Fibroblast of peridontal ligament (primary cell): ENCODE measurements around the gene SHCBP1.
"Not testable (repeated sequence)": the region's sequence is repeated elsewhere in the genome, so short reads cannot be mapped to it uniquely, and the experiment has no call there.

Experiments used
- DNase-seq: peaks from one replicate; pipeline ENCODE4 v3.0.0-alpha.2; 2010; ENCODE audit errors: extremely low read depth

SHCBP1 gene

GRCh38 chr16:46621006-46621933, at the start of gene SHCBP1:
TSS of gene SHCBP1 (minus strand) at chr16:46621379. CDS start at chr16:46621359, 20 bp downstream.
- peak; percentile 87 for DNase-seq

GRCh38 chr16:46662123-46662522, 40.9 kb upstream of the SHCBP1 start:
- DNase-seq: no peak

GRCh38 chr16:46658925-46659324, 37.7 kb upstream of the SHCBP1 start:
- DNase-seq: no peak

- no peak for DNase-seq
Measured at GRCh38 chr16:46651305-46651704, 30.1 kb upstream of the SHCBP1 start.

- peak; percentile 72 for DNase-seq
Measured at GRCh38 chr16:46650254-46650623, 29.1 kb upstream of the SHCBP1 start.

GRCh38 chr16:46649588-46650253, 28.5 kb upstream of the SHCBP1 start:
- DNase-seq: no peak

- DNase-seq: no peak
Measured at GRCh38 chr16:46648656-46649055, 27.5 kb upstream of the SHCBP1 start.

GRCh38 chr16:46638947-46639925, 18.1 kb upstream of the SHCBP1 start:
- DNase-seq: peak; percentile 62

- DNase-seq: no peak
Measured at GRCh38 chr16:46632778-46633733, 11.9 kb upstream of the SHCBP1 start.

GRCh38 chr16:46629331-46630219, 8.4 kb upstream of the SHCBP1 start:
- DNase-seq: peak; percentile 84

GRCh38 chr16:46627746-46628145, 6.6 kb upstream of the SHCBP1 start:
- no peak for DNase-seq

- not testable (repeated sequence) for DNase-seq
Measured at GRCh38 chr16:46626681-46627080, 5.5 kb upstream of the SHCBP1 start.

- DNase-seq: not testable (repeated sequence)
Measured at GRCh38 chr16:46624862-46625261, 3.7 kb upstream of the SHCBP1 start.

- not testable (repeated sequence) for DNase-seq
Measured at GRCh38 chr16:46623707-46624106, 2.5 kb upstream of the SHCBP1 start.

- DNase-seq: not testable (repeated sequence)
Measured at GRCh38 chr16:46623246-46623645, 2.1 kb upstream of the SHCBP1 start.

- no peak for DNase-seq
Measured at GRCh38 chr16:46621934-46622676, 926 bp upstream of the SHCBP1 start.

GRCh38 chr16:46620266-46621005, 743 bp downstream of the SHCBP1 start:
- no peak for DNase-seq

GRCh38 chr16:46618516-46618915, 2.7 kb downstream of the SHCBP1 start:
- no peak for DNase-seq
